ENCODE results near the gene MINK1.

DNA sequence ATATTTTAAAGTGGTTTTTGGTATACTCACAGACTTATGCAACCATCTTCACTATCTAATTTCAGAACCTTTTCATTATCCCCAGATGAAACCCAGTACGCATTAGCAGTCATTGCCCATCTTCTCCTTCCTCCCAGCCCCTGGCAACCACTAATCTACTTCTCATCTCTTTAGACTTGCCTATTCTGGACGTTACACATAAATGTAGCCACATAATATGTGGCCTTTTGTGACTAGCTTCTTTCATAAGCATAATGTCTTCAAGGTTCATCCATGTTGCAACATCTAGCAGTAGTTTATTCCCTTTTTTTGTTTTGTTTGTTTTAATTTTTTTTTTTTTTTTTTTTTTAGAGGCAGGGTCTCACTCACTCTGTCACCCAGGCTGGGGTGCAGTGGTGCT is 37.7 kb downstream of the MINK1 start:
- TF ChIP-seq FOXK2 (IDR thresholded peaks at IDR 0.05), result no peak
- no peak for TF ChIP-seq TARDBP (IDR thresholded peaks at IDR 0.05)
- TF ChIP-seq CTBP1 (IDR thresholded peaks at IDR 0.05; ENCODE audit: borderline replicate concordance), result no peak
- TF ChIP-seq HDGF (IDR thresholded peaks at IDR 0.05; ENCODE audit: borderline replicate concordance), result no peak
